Hindlimb muscle (tissue), 1 donor: Measurements from ENCODE around the gene TUBB3. TPM values are rescaled to one million over a fixed set of nuclear protein-coding genes. Genes with fewer than 3 reads are reported as not detected.
"Not testable (repeated sequence)": the region's sequence is repeated elsewhere in the genome, so short reads cannot be mapped to it uniquely, and the experiment has no call there.

Experiments used
- DNase-seq: peaks from one replicate; pipeline ENCODE4 v3.0.0-alpha.2; 2013
- polyA plus RNA-seq: library from polyadenylated mRNA; unstranded; fragments of 120-200 nt; gene quantifications from one replicate; pipeline ENCODE4 v1.2.1, GENCODE V29; 2013; ENCODE audit not compliant: insufficient read length

The TUBB3 gene
- 7.2 TPM for polyA plus RNA-seq

GRCh38 chr16:89922884-89923639, at the start of gene TUBB3:
TSS of gene TUBB3 (plus strand) at chr16:89923342. CDS start at chr16:89923402, 60 bp downstream.
- peak; percentile 64 for DNase-seq

DNA sequence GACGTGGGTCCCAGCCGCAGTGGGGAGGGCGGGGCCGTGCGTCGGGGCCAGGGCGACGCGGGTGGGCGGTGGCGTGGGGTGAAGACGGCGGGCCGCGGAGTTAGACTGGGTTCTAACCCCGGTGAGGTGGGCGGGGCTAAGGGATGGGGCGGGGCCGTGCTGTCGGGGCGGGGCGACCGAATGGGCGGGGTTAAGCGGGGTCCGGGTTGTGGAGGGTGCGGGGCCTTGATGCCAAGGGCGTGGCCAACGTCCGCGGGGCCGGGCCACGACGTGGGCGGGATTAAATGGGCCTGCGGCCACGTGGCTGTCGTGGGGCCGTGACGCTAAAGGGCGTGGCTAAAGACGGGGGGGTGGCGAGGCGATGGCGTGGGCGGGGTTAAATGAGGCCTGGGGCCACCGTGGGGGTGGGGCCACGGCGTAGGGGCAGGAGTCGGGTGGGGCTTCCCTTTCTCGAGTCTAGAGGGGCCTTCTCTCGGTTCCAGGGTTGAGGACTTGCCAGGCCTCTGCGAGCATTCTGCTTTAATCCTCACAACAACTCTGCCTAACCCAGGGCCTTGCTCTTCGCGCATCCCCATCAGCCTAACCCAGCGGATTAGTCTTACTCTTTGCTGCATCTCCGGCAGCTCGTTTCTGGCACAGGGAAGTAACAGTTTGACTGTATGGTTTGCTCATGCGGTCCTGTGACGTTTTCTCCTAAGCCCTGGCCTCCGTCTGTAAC, 49.0 kb upstream of the TUBB3 start:
- peak; percentile 97 for DNase-seq

GRCh38 chr16:89879123-89879522, 44.0 kb upstream of the TUBB3 start:
- DNase-seq, result not testable (repeated sequence)

- no peak for DNase-seq
Observed at GRCh38 chr16:89880477-89881367, 42.4 kb upstream of the TUBB3 start.

DNA sequence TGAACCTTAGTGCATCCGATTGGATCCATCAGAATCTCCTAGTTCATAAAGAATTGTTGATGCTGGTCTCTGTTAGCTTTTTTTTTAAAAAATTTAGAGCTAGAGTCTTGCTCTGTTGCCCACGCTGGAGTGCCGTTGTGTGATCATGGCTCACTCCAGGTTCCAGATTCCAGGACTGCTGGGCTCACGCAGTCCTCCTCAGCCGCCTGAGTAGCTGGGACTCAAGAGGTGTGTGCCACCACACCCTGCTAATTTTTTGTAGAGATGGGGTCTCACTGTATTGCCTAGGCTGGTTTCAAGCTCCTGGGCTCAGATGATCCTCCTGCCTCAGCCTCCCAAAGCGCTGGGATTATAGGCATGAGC, 41.8 kb upstream of the TUBB3 start:
- DNase-seq, result no peak

- DNase-seq, result no peak
Observed at GRCh38 chr16:89883346-89884040, 39.6 kb upstream of the TUBB3 start.

GRCh38 chr16:89884041-89884421, 39.1 kb upstream of the TUBB3 start:
- no peak for DNase-seq

- no peak for DNase-seq
Observed at GRCh38 chr16:89887243-89887642, 35.9 kb upstream of the TUBB3 start.

DNA sequence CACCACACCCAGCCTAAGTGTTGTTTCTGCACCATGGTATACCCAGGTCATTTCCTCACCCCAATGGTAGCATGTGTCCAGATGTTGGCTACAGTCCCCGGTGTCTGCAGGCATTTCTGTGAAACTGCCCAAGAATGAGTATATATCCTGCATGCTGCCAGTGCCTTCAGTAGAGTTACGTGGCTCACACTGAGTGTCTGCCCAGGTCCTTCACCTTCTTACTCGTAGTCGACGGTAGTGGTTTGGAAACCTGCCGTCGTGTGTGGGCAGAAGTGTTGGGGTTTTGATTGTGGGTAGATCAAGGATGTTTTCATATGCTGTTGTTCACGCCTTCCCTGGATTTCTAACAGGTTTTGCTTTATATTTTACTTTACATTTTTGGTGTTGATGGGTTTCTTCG, 32.9 kb upstream of the TUBB3 start:
- DNase-seq, result no peak

DNA sequence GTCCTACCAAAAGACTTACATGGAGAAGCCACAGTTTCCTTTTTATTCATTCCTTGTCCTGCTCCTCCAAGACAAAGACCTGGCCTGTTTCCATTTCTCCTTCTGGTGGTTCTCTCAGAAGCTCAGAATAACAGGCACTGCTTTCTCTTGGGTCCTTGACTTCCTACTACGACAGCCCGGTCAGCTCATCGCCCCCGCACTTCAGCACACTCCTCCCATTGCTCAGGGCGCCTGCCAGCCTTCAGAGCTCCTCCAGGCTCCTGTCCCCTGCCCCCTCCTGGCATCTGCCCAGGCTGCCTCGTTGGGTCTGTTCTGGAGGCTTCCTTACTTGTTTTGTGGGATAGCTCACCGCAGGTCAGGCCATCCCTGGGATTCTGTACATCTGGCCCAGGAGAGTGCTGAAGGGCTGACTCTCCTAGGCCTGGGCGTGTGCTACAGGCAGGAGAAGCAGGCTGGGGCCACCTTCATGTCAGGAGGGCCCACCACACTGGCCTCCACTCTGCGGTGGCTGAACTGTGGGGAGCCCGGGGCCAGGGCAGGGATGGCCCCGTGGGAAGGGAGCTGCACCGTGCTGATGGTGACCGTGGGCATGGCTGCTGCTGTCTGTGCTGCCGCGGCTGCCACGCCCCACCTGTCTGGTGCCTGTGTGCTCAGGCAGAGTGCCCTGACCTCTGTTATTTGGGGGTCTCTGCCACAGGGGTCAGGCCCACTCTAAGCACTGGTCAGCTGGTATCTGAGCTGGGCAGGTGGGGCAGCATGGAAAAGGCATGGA, 32.1 kb upstream of the TUBB3 start:
- no peak for DNase-seq

- DNase-seq, result no peak
Observed at GRCh38 chr16:89892055-89892630, 31.0 kb upstream of the TUBB3 start.

- DNase-seq, result no peak
Observed at GRCh38 chr16:89892635-89893034, 30.5 kb upstream of the TUBB3 start.

DNA sequence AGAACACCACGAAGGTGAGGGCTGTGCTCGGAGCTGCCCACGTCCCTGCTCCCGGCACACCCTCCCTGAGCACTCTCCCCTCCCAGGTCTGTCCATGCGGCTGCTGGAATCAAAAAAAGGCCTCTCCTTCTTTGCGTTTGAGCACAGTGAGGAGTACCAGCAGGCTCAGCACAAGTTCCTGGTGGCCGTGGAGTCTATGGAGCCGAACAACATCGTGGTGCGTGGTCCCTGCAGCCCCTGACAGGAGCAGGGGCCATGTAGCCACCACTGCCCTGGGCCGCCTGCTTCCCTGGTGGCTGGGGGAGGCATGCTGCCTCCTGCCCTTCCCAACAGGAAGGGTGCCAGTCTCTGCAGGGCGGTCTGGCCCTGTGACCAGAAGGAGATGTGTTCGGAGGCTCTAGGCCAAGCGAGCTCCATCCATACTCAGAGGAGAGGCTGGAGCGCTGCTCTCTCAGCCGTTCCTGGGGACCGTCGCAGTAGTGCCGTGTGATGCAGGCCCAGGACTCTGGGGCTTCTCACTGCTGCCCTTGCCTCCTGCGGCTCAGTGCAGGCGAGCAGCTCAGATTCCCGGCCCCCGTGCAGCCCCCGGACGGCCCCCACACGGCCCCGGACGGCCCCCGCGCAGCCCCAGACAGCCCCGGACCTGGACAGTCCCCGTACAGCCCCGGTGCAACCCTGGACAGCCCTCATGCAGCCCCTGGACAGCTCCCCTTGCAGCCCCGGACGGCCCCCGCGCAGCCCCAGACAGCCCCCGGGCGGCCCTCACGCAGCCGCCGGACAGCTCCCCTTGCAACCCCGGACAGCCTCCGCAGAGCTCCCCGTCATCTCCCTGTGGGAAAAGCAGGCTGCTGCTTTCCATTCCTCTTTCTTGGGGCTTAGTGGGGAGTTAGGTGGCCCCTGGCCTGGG, 29.2 kb upstream of the TUBB3 start:
- DNase-seq, result no peak

DNA sequence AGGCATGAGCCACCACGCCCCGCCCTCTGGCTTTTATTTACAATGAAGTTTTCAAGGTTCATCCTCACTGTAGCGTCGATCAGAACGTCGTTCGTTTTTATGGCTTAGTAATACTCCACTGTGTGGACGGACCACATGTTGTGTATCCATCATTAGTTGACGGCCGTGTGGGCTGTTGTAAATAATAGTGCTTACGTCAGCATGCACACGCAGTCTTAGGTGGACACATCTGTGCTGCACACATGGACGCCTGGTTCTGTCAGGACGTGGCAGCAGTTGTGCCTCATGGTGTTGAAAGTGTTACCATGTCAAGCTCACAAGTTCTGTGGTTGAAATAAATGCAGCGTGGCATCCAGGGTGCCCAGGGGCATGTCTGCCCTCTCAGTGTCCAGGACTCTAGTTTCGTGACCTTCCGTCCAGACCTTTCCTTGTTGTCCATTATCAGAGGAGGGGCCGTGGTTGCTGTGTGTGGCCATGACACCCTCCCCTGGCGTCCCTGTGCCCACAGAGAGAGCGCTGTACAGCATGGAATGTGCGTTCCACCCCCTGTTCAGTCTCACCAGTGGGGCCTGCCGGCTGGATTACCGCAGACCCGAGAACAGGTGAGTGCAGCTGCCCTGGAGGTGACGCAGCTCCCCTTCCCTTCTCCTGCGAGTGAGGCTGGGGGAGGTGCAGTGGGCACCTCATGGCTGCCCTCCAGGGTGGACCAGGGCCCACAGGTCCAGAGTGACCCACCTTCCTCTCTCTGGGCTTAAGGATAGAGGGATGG, 27.5 kb upstream of the TUBB3 start:
- no peak for DNase-seq

DNA sequence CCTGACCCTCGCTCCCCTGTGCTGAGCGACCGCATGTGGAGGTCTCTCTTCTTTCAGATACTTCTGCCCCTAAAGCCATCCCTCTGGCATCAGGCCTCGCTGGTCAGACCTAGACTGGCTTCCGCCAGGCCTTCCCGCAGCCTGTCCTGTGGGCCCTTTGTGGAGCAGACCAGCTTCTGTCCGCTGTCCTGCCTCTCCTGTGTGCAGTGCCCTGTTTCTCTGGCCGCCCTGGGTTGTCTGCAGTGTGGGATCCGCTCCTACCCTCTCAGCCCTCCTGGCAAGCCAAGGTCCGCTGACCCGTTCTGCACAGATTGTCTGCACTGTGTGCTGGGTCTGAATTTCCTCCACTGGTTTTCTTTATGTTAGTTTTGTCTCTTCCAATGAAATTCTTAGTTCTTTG, 25.9 kb upstream of the TUBB3 start:
- no peak for DNase-seq

DNA sequence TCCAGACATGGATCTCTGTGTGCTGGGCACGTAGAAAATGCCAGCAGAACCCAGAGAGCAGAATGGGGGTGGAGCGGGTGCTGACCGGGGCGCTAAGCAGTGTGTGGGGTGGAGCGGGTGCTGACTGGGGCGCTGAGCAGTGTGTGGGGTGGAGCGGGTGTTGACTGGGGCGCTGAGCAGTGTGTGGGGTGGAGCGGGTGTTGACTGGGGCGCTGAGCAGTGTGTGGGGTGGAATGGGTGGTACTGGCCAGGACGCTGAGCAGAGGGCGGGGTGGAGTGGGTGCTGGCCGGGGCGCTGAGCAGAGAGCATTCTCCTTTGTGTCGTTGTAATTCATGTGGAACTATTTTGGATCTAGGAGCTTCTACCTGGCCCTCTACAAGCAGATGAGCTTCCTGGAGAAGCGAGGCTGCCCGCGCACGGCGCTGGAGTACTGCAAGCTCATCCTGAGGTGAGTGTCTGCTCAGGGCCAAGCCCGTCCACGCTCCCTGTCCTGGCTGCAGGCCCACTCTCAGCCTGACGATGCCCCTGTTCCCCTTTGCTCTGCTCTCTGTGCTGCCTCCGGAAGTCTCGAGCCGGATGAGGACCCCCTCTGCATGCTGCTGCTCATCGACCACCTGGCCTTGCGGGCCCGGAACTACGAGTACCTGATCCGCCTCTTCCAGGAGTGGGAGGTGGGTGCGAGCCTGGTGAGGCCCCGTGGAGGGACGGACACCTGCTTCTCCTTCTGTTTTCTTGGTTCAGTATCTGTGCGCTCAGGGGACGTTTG, 24.8 kb upstream of the TUBB3 start:
- no peak for DNase-seq

DNA sequence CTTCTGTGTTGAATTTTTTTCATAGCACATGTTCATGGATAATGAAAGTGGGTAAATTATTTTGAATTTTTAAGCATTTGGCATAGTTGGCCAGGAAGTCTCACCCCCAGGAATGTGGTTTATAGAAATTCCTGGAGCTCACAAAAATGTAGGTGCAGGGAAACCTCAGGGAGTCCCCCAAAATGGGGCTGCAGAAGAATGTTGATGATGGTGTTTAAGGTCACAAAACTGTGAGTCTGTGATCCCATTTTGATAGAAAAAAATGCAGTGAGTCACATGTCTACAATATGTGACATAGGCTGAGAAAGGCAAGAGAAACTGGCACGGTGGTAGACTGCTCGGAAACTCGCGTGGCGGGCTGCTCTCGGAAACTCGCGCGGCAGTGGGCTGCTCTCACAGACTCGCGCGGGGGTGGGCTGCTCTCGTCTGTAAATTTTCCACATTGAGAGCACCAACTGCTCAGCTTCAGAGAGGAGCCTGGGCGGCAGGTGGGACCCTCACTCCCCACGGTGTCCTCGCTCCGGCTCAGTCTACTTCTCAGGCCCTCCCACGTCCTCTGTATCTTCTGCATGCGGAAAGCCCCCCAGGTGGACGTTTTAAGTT, 23.2 kb upstream of the TUBB3 start:
- DNase-seq, result no peak

GRCh38 chr16:89900885-89901284, 22.3 kb upstream of the TUBB3 start:
- DNase-seq, result no peak
